HepG2 (cell line): ENCODE results near the gene CCDC69. TPM values are rescaled to one million over a fixed set of nuclear protein-coding genes. Genes with fewer than 3 reads are reported as not detected.

Source experiments
- ATF1 ChIP-seq: IDR thresholded peaks from 2 replicates; pipeline ENCODE4 v1.6.1; 2016; ENCODE audit warnings: mild to moderate bottlenecking, control low read depth
- FOXP4 ChIP-seq: sonication (generic); formaldehyde crosslinking; IDR thresholded peaks from 2 replicates; pipeline ENCODE4 v1.4.0; 2020; ENCODE audit warnings: missing genetic modification reagents
- KLF12 ChIP-seq: sonication (generic); formaldehyde crosslinking; IDR thresholded peaks from 2 replicates; pipeline ENCODE4 v1.4.0; 2020; ENCODE audit warnings: missing genetic modification reagents, borderline replicate concordance
- MLX ChIP-seq: IDR thresholded peaks from 2 replicates; pipeline ENCODE4 v1.6.1; 2016
- MYNN ChIP-seq: sonication (generic); formaldehyde crosslinking; IDR thresholded peaks from 2 replicates; pipeline ENCODE4 v1.4.0; 2020; ENCODE audit warnings: mild to moderate bottlenecking, low read depth, missing genetic modification reagents
- PRDM10 ChIP-seq: sonication (generic); formaldehyde crosslinking; IDR thresholded peaks from 2 replicates; pipeline ENCODE4 v1.4.0; 2020; ENCODE audit warnings: low read depth, missing genetic modification reagents
- PRDM15 ChIP-seq: sonication (generic); formaldehyde crosslinking; IDR thresholded peaks from 2 replicates; pipeline ENCODE4 v1.4.0; 2020; ENCODE audit warnings: missing genetic modification reagents
- STAT6 ChIP-seq: sonication (generic); formaldehyde crosslinking; IDR thresholded peaks from 2 replicates; pipeline ENCODE4 v1.4.0; 2020; ENCODE audit warnings: missing genetic modification reagents, mild to moderate bottlenecking, borderline replicate concordance
- ZBTB25 ChIP-seq: IDR thresholded peaks from 2 replicates; pipeline ENCODE4 v1.6.1; 2018; ENCODE audit warnings: missing genetic modification reagents
- ZBTB3 ChIP-seq: sonication (generic); formaldehyde crosslinking; IDR thresholded peaks from 2 replicates; pipeline ENCODE4 v1.4.0; 2020; ENCODE audit warnings: low read depth, mild to moderate bottlenecking, moderate library complexity, missing genetic modification reagents, borderline replicate concordance
- ZFP41 ChIP-seq: sonication (generic); formaldehyde crosslinking; IDR thresholded peaks from 2 replicates; pipeline ENCODE4 v1.4.0; 2020; ENCODE audit warnings: mild to moderate bottlenecking, missing genetic modification reagents, borderline replicate concordance
- ZNF768 ChIP-seq: sonication (generic); formaldehyde crosslinking; IDR thresholded peaks from 2 replicates; pipeline ENCODE4 v1.4.0; 2020; ENCODE audit warnings: missing genetic modification reagents
- polyA plus RNA-seq, 8 experiments: library from polyadenylated mRNA; depleted of rRNA in 3 of 8; stranded (reverse) in 7 of 8; unstranded in 1 of 8; fragments of >200 nt; fragmentation: Illumina TruSeq in 4 of 8; extraction: Trizol in 4 of 8; gene quantifications; 2 replicates each; pipeline versions ENCODE4 v1.2.1 to v1.2.3, GENCODE V29; 2011 to 2016; ENCODE audit warnings: low read depth in 4 of 8, missing spikeins in 1 of 8, mixed read lengths in 1 of 8; ENCODE audit not compliant: insufficient read depth in 1 of 8
- total RNA-seq, 5 experiments: library from RNA; depleted of rRNA; stranded (reverse); fragments of >200 nt; fragmentation: Illumina TruSeq; extraction: Trizol; gene quantifications; 2 replicates each; pipeline ENCODE4 v1.2.3, GENCODE V29; 2016; ENCODE audit warnings: low read depth in 1 of 5

CCDC69 gene
- total and polyA plus RNA-seq, 2 of the 13 experiments (the other 11 are each of a cell fraction or from before 2014, with no cell fraction given): 12.2 to 45.2 TPM

GRCh38 chr5:151155775-151156506 lies 68.0 kb downstream of the CCDC69 start (continued):
- TF ChIP-seq FOXP4 (CRISPR knock-in tag) (no peak), ZBTB25 (CRISPR knock-in tag) (no peak), ZNF768 (no peak), ZFP41 (CRISPR knock-in tag) (no peak), PRDM10 (CRISPR knock-in tag) (0 out of 2 replicates have a peak, but pooled peaks have one; percentile 45), ZBTB3 (no peak), MYNN (CRISPR knock-in tag) (no peak), KLF12 (no peak), STAT6 (no peak), PRDM15 (CRISPR knock-in tag) (peak; percentile 87), MLX (peak; percentile 51; the same call in 1 of the 2 replicates), ATF1 (no peak)
